Vagina (tissue), 2 donors: ENCODE measurements around the gene APOBEC3G. TPM values are rescaled to one million over a fixed set of nuclear protein-coding genes. Genes with fewer than 3 reads are reported as not detected.
"Not testable (repeated sequence)": the region's sequence is repeated elsewhere in the genome, so short reads cannot be mapped to it uniquely, and the experiment has no call there.

ENCODE experiments used
- DNase-seq, 2 donors: peaks; one replicate each; pipeline ENCODE4 v3.0.0-alpha.2; 2017; ENCODE audit errors: extremely low spot score in 2 of 2
- H3K27ac ChIP-seq: fragments of 200-600 bp; sonication (generic); one replicate; pipeline ENCODE4 v1.5.1; 2019
- H3K27me3 ChIP-seq: fragments of 200-600 bp; sonication (generic); one replicate; pipeline ENCODE4 v1.5.1; 2019
- H3K36me3 ChIP-seq, 2 donors: fragments of 200-600 bp; sonication (generic); one replicate each; pipeline ENCODE4 v1.5.1; 2017 to 2019
- H3K4me1 ChIP-seq: fragments of 200-600 bp; sonication (generic); one replicate; pipeline ENCODE4 v1.5.1; 2019
- H3K4me3 ChIP-seq, 2 donors: fragments of 200-600 bp; sonication (generic); 1 replicate in 1 of 2; 2 replicates in 1 of 2; pipeline ENCODE4 v1.5.1; 2016 to 2019
- H3K9me3 ChIP-seq: fragments of 200-600 bp; sonication (generic); one replicate; pipeline ENCODE4 v1.5.1; 2019
- CTCF ChIP-seq, 3 experiments: fragments of 450-650 bp in 2 of 3; fragments of 200-600 bp in 1 of 3; sonication (generic) in 1 of 3; IDR thresholded peaks; one replicate each; pipeline ENCODE4 v1.5.1; 2017 to 2019; ENCODE audit warnings: antibody characterized with exemption in 3 of 3, mild to moderate bottlenecking in 2 of 3, moderate library complexity in 2 of 3
- POLR2A ChIP-seq, 2 donors: fragments of 450-650 bp; IDR thresholded peaks; one replicate each; pipeline ENCODE4 v1.6.1; 2017; ENCODE audit warnings: antibody characterized with exemption in 2 of 2, mild to moderate bottlenecking in 2 of 2, moderate library complexity in 2 of 2
- POLR2AphosphoS5 ChIP-seq, 2 donors: sonication (generic); formaldehyde crosslinking; IDR thresholded peaks; one replicate each; pipeline ENCODE4 v1.9.0; 2017; ENCODE audit warnings: antibody characterized with exemption in 2 of 2, mild to moderate bottlenecking in 2 of 2, low read depth in 1 of 2; ENCODE audit not compliant: insufficient read depth in 1 of 2
- intact Hi-C: fragments of 100-400 bp; cut with DNase I; formaldehyde crosslinking; loops from one replicate; pipeline ENCODE4 v1.15.1; 2023
- total RNA-seq: library from RNA; depleted of rRNA; stranded (reverse); fragments of >200 nt; gene quantifications from one replicate; pipeline ENCODE4 v1.2.3, GENCODE V29; 2016

APOBEC3G gene
- total RNA-seq, 1 donor from 2014 or later = 8.3 TPM

- no peak for DNase-seq
- no peak for TF ChIP-seq POLR2A (IDR thresholded peaks at IDR 0.05)
- no peak for TF ChIP-seq POLR2AphosphoS5 (IDR thresholded peaks at IDR 0.05; ENCODE audit: insufficient read depth in 1 of 2, low read depth in 1 of 2)
- no peak for TF ChIP-seq CTCF (IDR thresholded peaks at IDR 0.05)
- Histone ChIP-seq H3K4me3 (no peak overlapping the region), H3K4me1 (peaks cover 16% of the 10 kb centered on the region), H3K36me3 (no peaks in the 10 kb centered on the region), H3K9me3 (no peaks in the 10 kb centered on the region), H3K27me3 (no peaks in the 10 kb centered on the region), H3K27ac (no peak overlapping the region)
- intact Hi-C loops = no loop called here
These were observed 3.1 kb upstream of the APOBEC3G start for GRCh38 chr22:39073981-39074380.

GRCh38 chr22:39076155-39077025 is 685 bp upstream of the APOBEC3G start:
- DNase-seq, H3K27me3 ChIP-seq, H3K36me3 ChIP-seq, intact Hi-C loops, H3K9me3 ChIP-seq: not testable (repeated sequence)
- peak overlapping the region; percentile 49 to 52 for H3K4me3 ChIP-seq
- H3K4me1 ChIP-seq = peaks cover 16% of the 10 kb centered on the region
- peak overlapping the region; percentile 83 for H3K27ac ChIP-seq

- H3K27me3 ChIP-seq, intact Hi-C loops, H3K9me3 ChIP-seq, DNase-seq, H3K36me3 ChIP-seq: not testable (repeated sequence)
- peaks cover 16% of the 10 kb centered on the region for H3K4me1 ChIP-seq
- peak overlapping the region; percentile 49 to 52 for H3K4me3 ChIP-seq
- peak overlapping the region; percentile 83 for H3K27ac ChIP-seq
These were observed 837 bp downstream of the APOBEC3G start for GRCh38 chr22:39077912-39078311.

GRCh38 chr22:39078329-39078728 is 1.3 kb downstream of the APOBEC3G start:
- intact Hi-C loops = no loop called here
- H3K9me3 ChIP-seq = no peaks in the 10 kb centered on the region
- H3K27me3 ChIP-seq = no peaks in the 10 kb centered on the region
- no peak overlapping the region for H3K4me3 ChIP-seq
- H3K27ac ChIP-seq = peak overlapping the region; percentile 83
- H3K36me3 ChIP-seq = peaks cover 0 to 8% of the 10 kb centered on the region in 2 donors
- no peak for TF ChIP-seq CTCF (IDR thresholded peaks at IDR 0.05)
- no peak for TF ChIP-seq POLR2AphosphoS5 (IDR thresholded peaks at IDR 0.05; ENCODE audit: insufficient read depth in 1 of 2, low read depth in 1 of 2)
- TF ChIP-seq POLR2A (IDR thresholded peaks at IDR 0.05) = no peak
- peaks cover 16% of the 10 kb centered on the region for H3K4me1 ChIP-seq
- no peak for DNase-seq

GRCh38 chr22:39079054-39079637 is 2.1 kb downstream of the APOBEC3G start:
- H3K9me3 ChIP-seq, intact Hi-C loops, H3K4me3 ChIP-seq, DNase-seq, H3K36me3 ChIP-seq, H3K27me3 ChIP-seq, H3K27ac ChIP-seq: not testable (repeated sequence)
- peaks cover 16% of the 10 kb centered on the region for H3K4me1 ChIP-seq

- H3K4me1 ChIP-seq = peaks cover 16% of the 10 kb centered on the region
- H3K36me3 ChIP-seq = peaks cover 0 to 8% of the 10 kb centered on the region in 2 donors
- no peaks in the 10 kb centered on the region for H3K9me3 ChIP-seq
- intact Hi-C loops = no loop called here
- no peak overlapping the region for H3K27ac ChIP-seq
- no peak overlapping the region for H3K4me3 ChIP-seq
- no peak for DNase-seq
- no peaks in the 10 kb centered on the region for H3K27me3 ChIP-seq
- TF ChIP-seq CTCF (IDR thresholded peaks at IDR 0.05) = no peak
- TF ChIP-seq POLR2AphosphoS5 (IDR thresholded peaks at IDR 0.05; ENCODE audit: insufficient read depth in 1 of 2, low read depth in 1 of 2) = no peak
- no peak for TF ChIP-seq POLR2A (IDR thresholded peaks at IDR 0.05)
These were observed 3.1 kb downstream of the APOBEC3G start for GRCh38 chr22:39080052-39080762.
